Body of pancreas (tissue), 4 donors: ENCODE measurements around the gene SYNE1. TPM values are rescaled to one million over a fixed set of nuclear protein-coding genes. Genes with fewer than 3 reads are reported as not detected.

ENCODE experiments used
- ATAC-seq: fragments of 150-250 bp; one replicate; pipeline ENCODE4 v1.9.1; 2016
- DNase-seq, 4 donors: peaks; one replicate each; pipeline ENCODE4 v3.0.0-alpha.2; 2019
- H3K27ac ChIP-seq, 4 donors: fragments of 200-600 bp; sonication (generic); 1 replicate in 3 of 4; 2 replicates in 1 of 4; pipeline versions ENCODE4 v1.5.1 to v1.6.1; 2016 to 2019; ENCODE audit warnings: mild to moderate bottlenecking in 1 of 4, mixed read lengths in 1 of 4, moderate library complexity in 1 of 4
- H3K27me3 ChIP-seq, 2 donors: fragments of 200-600 bp; sonication (generic); one replicate each; pipeline ENCODE4 v1.6.0; 2016; ENCODE audit warnings: mild to moderate bottlenecking in 1 of 2
- H3K36me3 ChIP-seq, 2 donors: fragments of 200-600 bp; sonication (generic); replicated peaks in 1 of 2; 2 replicates each; pipeline ENCODE4 v1.5.1; 2016; ENCODE audit warnings: low read depth in 2 of 2; ENCODE audit not compliant: insufficient read depth in 1 of 2
- H3K4me1 ChIP-seq: fragments of 200-600 bp; sonication (generic); one replicate; pipeline ENCODE4 v1.6.0; 2016
- H3K4me3 ChIP-seq, 2 donors: fragments of 200-600 bp; sonication (generic); 1 replicate in 1 of 2; 2 replicates in 1 of 2; pipeline ENCODE4 v1.5.1; 2016 to 2019
- H3K9me3 ChIP-seq, 3 donors: fragments of 200-600 bp; sonication (generic); 1 replicate in 2 of 3; 2 replicates in 1 of 3; pipeline ENCODE4 v1.5.1; 2016
- POLR2A ChIP-seq, 3 donors: fragments of 450-650 bp; IDR thresholded peaks; one replicate each; pipeline ENCODE4 v1.6.1; 2016; ENCODE audit warnings: antibody characterized with exemption in 3 of 3, mild to moderate bottlenecking in 2 of 3
- WGBS, 2 donors: methylation state at CpG; one replicate each; pipeline ENCODE4 v1.1.5; 2017; 5-methylcytosine and 5-hydroxymethylcytosine counted together
- intact Hi-C: fragments of 100-400 bp; cut with DNase I; formaldehyde crosslinking; loops from one replicate; pipeline ENCODE4 v1.15.1; 2023
- total RNA-seq, 2 donors: library from RNA; depleted of rRNA; stranded (reverse); fragments of >200 nt; gene quantifications; one replicate each; pipeline ENCODE4 v1.1.0, GENCODE V29; 2016
- TF ChIP-seq, protein P1 (sequence below), 7 experiments: fragments of 450-650 bp in 4 of 7; fragments of 200-600 bp in 3 of 7; sonication (generic) in 3 of 7; IDR thresholded peaks; one replicate each; pipeline ENCODE4 v1.5.1; 2016 to 2019; ENCODE audit warnings: antibody characterized with exemption in 7 of 7

SYNE1 gene
- total RNA-seq, 2 donors from 2014 or later, result 109 to 123 TPM

GRCh38 chr6:152416652-152417051, 220.5 kb downstream of the SYNE1 start:
- no peaks in the 10 kb centered on the region for H3K4me1 ChIP-seq
- H3K27me3 ChIP-seq, result no peaks in the 10 kb centered on the region
- WGBS, 2 donors, result 72 to 78% methylated on average over 8 of the region's 8 CpGs
- ATAC-seq (no peak), DNase-seq (no peak)
- no peaks in the 10 kb centered on the region for H3K9me3 ChIP-seq
- no peak overlapping the region for H3K27ac ChIP-seq
- H3K36me3 ChIP-seq, result no peaks in the 10 kb centered on the region
- intact Hi-C loops, result no loop called here
- TF ChIP-seq POLR2A (IDR thresholded peaks at IDR 0.05), result no peak
- TF ChIP-seq, protein P1, sequence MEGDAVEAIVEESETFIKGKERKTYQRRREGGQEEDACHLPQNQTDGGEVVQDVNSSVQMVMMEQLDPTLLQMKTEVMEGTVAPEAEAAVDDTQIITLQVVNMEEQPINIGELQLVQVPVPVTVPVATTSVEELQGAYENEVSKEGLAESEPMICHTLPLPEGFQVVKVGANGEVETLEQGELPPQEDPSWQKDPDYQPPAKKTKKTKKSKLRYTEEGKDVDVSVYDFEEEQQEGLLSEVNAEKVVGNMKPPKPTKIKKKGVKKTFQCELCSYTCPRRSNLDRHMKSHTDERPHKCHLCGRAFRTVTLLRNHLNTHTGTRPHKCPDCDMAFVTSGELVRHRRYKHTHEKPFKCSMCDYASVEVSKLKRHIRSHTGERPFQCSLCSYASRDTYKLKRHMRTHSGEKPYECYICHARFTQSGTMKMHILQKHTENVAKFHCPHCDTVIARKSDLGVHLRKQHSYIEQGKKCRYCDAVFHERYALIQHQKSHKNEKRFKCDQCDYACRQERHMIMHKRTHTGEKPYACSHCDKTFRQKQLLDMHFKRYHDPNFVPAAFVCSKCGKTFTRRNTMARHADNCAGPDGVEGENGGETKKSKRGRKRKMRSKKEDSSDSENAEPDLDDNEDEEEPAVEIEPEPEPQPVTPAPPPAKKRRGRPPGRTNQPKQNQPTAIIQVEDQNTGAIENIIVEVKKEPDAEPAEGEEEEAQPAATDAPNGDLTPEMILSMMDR (IDR thresholded peaks at IDR 0.05), result no peak
- H3K4me3 ChIP-seq, result no peak overlapping the region

DNA sequence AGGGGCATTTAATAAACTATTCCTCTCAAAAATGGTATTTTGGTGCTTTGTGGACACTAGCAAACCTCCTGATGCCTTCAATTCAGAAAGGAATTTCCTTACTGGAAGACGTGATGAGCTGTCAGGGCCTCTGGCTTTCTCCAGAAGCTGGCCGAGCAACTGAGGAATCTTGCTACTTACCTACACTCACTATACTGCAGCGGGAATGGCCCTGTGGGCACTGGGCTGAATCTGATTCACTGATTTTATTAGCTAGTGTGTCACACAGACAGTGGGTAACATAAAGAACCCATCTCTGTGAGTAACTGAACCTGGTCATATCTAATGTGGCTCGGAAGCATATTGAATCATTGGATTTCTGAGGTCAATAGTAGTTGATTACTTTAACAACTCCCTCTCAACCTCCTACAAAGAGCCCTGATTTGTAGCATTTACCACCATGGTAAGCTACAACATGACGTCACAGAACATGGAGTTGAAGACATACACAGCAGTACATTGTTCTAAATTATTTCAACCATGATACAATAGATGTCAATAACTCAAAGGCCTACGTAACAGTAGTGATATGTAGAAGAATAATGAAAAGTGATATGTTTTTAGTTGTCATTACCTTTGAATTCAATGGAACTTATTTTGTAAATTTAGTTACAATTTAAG, 232.1 kb downstream of the SYNE1 start:
- WGBS, 2 donors, result 71 to 81% methylated on average over 6 of the region's 6 CpGs
- Histone ChIP-seq H3K9me3 (no peaks in the 10 kb centered on the region), H3K36me3 (no peaks in the 10 kb centered on the region), H3K27ac (peak overlapping the region in 1 of 4 donors; percentile 12), H3K4me3 (no peak overlapping the region), H3K4me1 (peaks cover 17% of the 10 kb centered on the region), H3K27me3 (no peaks in the 10 kb centered on the region)
- TF ChIP-seq, protein P1 (IDR thresholded peaks at IDR 0.05), result no peak
- TF ChIP-seq POLR2A (IDR thresholded peaks at IDR 0.05), result no peak
- intact Hi-C loops, result no loop called here
- ATAC-seq (no peak), DNase-seq (no peak)

DNA sequence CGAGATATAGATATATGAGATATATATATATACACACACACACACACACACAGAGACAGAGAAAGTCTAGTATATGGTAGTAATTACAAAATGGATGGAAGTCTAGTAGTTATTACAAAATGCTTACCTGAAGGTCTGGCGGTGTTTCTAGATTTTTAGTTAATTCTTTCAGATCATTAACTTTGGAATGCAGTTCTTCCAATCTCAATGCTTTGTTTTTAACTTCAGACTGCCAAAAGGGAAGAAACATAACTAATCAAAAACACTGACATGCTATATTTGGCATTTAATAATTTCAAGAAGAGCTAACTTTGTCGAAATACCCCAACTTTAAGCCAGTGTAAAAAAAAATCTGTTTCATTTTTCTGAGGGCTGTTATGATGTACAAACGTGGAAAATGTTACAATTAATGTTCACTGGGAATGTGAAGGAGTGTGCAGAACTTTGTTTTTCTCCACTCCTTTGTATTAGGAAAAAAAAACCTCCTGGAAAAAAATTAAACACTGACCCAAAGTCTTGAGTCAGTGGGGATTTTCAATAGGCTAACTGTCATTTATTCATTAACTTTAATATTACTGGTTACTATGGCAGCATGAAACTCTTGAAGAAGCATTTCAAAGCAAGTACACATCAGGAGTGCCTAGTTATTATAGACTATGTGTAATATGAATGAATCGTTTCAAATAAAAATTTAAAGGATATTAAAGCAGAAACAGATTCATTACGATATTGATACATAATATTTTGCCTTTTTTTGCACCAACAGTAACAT, 232.9 kb downstream of the SYNE1 start:
- peaks cover 17% of the 10 kb centered on the region for H3K4me1 ChIP-seq
- H3K4me3 ChIP-seq, result no peak overlapping the region
- H3K9me3 ChIP-seq, result no peaks in the 10 kb centered on the region
- TF ChIP-seq, protein P1 (IDR thresholded peaks at IDR 0.05), result no peak
- TF ChIP-seq POLR2A (IDR thresholded peaks at IDR 0.05), result no peak
- H3K36me3 ChIP-seq, result no peaks in the 10 kb centered on the region
- intact Hi-C loops, result no loop called here
- WGBS, 2 donors, result 40 to 47% methylated on average over 6 of the region's 6 CpGs
- ATAC-seq (peak; percentile 30), DNase-seq (no peak)
- peak overlapping the region in 1 of 4 donors; percentile 12 for H3K27ac ChIP-seq
- H3K27me3 ChIP-seq, result no peaks in the 10 kb centered on the region

GRCh38 chr6:152402791-152403190, 234.4 kb downstream of the SYNE1 start:
- H3K27me3 ChIP-seq, result no peaks in the 10 kb centered on the region
- ATAC-seq (no peak), DNase-seq (no peak)
- 67 to 78% methylated on average over 2 of the region's 2 CpGs for WGBS, 2 donors
- H3K36me3 ChIP-seq, result no peaks in the 10 kb centered on the region
- no peak overlapping the region for H3K27ac ChIP-seq
- TF ChIP-seq POLR2A (IDR thresholded peaks at IDR 0.05), result no peak
- TF ChIP-seq, protein P1 (IDR thresholded peaks at IDR 0.05), result no peak
- no peaks in the 10 kb centered on the region for H3K9me3 ChIP-seq
- H3K4me1 ChIP-seq, result peaks cover 17% of the 10 kb centered on the region
- intact Hi-C loops, result no loop called here
- H3K4me3 ChIP-seq, result no peak overlapping the region
